Fibroblast of lung (primary cell): Measurements from ENCODE around the gene FLT3. TPM values are rescaled to one million over a fixed set of nuclear protein-coding genes. Genes with fewer than 3 reads are reported as not detected.
"Not testable (repeated sequence)": the region's sequence is repeated elsewhere in the genome, so short reads cannot be mapped to it uniquely, and the experiment has no call there.

ENCODE experiments used
- DNase-seq, 2 donors: peaks; one replicate each; pipeline versions ENCODE4 v3.0.0 to v3.0.0-alpha.2; 2010; ENCODE audit warnings: low read depth in 2 of 2
- H2AFZ ChIP-seq: 2 replicates; pipeline ENCODE4 v1.5.1; 2012; ENCODE audit warnings: low read length, control low read depth, inconsistent platforms
- H3K27ac ChIP-seq: 2 replicates; pipeline ENCODE4 v1.5.1; 2011; ENCODE audit warnings: low read length, control low read depth; ENCODE audit not compliant: insufficient read depth
- H3K27me3 ChIP-seq: 2 replicates; pipeline ENCODE4 v1.5.1; 2011; ENCODE audit warnings: mild to moderate bottlenecking, low read length; ENCODE audit not compliant: control insufficient read depth, insufficient read depth
- H3K36me3 ChIP-seq: 2 replicates; pipeline ENCODE4 v1.5.1; 2011; ENCODE audit warnings: low read length; ENCODE audit not compliant: control insufficient read depth, insufficient read depth
- H3K4me1 ChIP-seq: 2 replicates; pipeline ENCODE4 v1.5.1; 2011; ENCODE audit warnings: low read length; ENCODE audit not compliant: control insufficient read depth, insufficient read depth; ENCODE audit errors: extremely low read depth
- H3K4me2 ChIP-seq: 2 replicates; pipeline ENCODE4 v1.5.1; 2011; ENCODE audit warnings: low read length, control low read depth; ENCODE audit not compliant: insufficient read depth; ENCODE audit errors: extremely low read depth
- H3K4me3 ChIP-seq, 4 experiments: fragments of 200-600 bp in 1 of 4; sonication (generic) in 1 of 4; replicated peaks in 1 of 4; 2 replicates each; pipeline ENCODE4 v1.5.1; 2011 to 2016; ENCODE audit warnings: low read length in 4 of 4, low read depth in 3 of 4, mild to moderate bottlenecking in 3 of 4, control low read depth in 2 of 4, inconsistent platforms in 1 of 4, mixed read lengths in 1 of 4; ENCODE audit not compliant: insufficient read depth in 1 of 4; ENCODE audit errors: control extremely low read depth in 1 of 4
- H3K79me2 ChIP-seq: 2 replicates; pipeline ENCODE4 v1.5.1; 2012; ENCODE audit warnings: mild to moderate bottlenecking, low read length, inconsistent platforms; ENCODE audit not compliant: control insufficient read depth, insufficient read depth
- H3K9ac ChIP-seq: 2 replicates; pipeline ENCODE4 v1.5.1; 2011; ENCODE audit warnings: mild to moderate bottlenecking, low read length, control low read depth; ENCODE audit not compliant: insufficient read depth
- H3K9me3 ChIP-seq: 2 replicates; pipeline ENCODE4 v1.5.1; 2012; ENCODE audit warnings: low read depth, low read length; ENCODE audit not compliant: control insufficient read depth, insufficient read depth
- H4K20me1 ChIP-seq: 2 replicates; pipeline ENCODE4 v1.5.1; 2011; ENCODE audit warnings: low read length; ENCODE audit not compliant: control insufficient read depth, insufficient read depth; ENCODE audit errors: extremely low read depth
- EZH2 ChIP-seq: IDR thresholded peaks from 2 replicates; pipeline ENCODE4 v1.5.1; 2012; ENCODE audit warnings: low read length, control low read depth, mild to moderate bottlenecking; ENCODE audit errors: missing control alignments
- polyA plus RNA-seq, 2 donors: library from polyadenylated mRNA; depleted of rRNA in 1 of 2; stranded (reverse) in 1 of 2; unstranded in 1 of 2; fragments of >200 nt; gene quantifications; 2 replicates each; pipeline ENCODE4 v1.2.1, GENCODE V29; 2011 to 2012; ENCODE audit warnings: missing spikeins in 1 of 2
- total RNA-seq: library from RNA; depleted of rRNA; stranded (reverse); fragments of >200 nt; gene quantifications from 2 replicates; pipeline ENCODE4 v1.2.1, GENCODE V29; 2014
- TF ChIP-seq, protein P1 (sequence below), 2 donors: IDR thresholded peaks in 1 of 2; conservative IDR thresholded peaks in 1 of 2; 1 replicate in 1 of 2; 2 replicates in 1 of 2; pipeline ENCODE4 v1.5.1; 2011 to 2012; ENCODE audit warnings: low read length in 2 of 2, control low read depth in 1 of 2, inconsistent platforms in 1 of 2, low read depth in 1 of 2, mild to moderate bottlenecking in 1 of 2

Gene FLT3
- total and polyA plus RNA-seq, 2 donors (not counting 1 experiment from before 2014, with no cell fraction given), result not detected

- H3K9me3 ChIP-seq, result no peaks in the 10 kb centered on the region
- no peak overlapping the region for H2AFZ ChIP-seq
- DNase-seq, result no peak
- no peaks in the 10 kb centered on the region for H4K20me1 ChIP-seq
- no peaks in the 10 kb centered on the region for H3K36me3 ChIP-seq
- H3K4me1 ChIP-seq, result no peaks in the 10 kb centered on the region
- H3K79me2 ChIP-seq, result no peaks in the 10 kb centered on the region
- H3K4me2 ChIP-seq, result no peak overlapping the region
- H3K27ac ChIP-seq, result no peak overlapping the region
- H3K9ac ChIP-seq, result no peak overlapping the region
- no peaks in the 10 kb centered on the region for H3K27me3 ChIP-seq
- TF ChIP-seq, protein P1, sequence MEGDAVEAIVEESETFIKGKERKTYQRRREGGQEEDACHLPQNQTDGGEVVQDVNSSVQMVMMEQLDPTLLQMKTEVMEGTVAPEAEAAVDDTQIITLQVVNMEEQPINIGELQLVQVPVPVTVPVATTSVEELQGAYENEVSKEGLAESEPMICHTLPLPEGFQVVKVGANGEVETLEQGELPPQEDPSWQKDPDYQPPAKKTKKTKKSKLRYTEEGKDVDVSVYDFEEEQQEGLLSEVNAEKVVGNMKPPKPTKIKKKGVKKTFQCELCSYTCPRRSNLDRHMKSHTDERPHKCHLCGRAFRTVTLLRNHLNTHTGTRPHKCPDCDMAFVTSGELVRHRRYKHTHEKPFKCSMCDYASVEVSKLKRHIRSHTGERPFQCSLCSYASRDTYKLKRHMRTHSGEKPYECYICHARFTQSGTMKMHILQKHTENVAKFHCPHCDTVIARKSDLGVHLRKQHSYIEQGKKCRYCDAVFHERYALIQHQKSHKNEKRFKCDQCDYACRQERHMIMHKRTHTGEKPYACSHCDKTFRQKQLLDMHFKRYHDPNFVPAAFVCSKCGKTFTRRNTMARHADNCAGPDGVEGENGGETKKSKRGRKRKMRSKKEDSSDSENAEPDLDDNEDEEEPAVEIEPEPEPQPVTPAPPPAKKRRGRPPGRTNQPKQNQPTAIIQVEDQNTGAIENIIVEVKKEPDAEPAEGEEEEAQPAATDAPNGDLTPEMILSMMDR (conservative IDR thresholded peaks at IDR 0.05 in 1 of 2, IDR thresholded peaks at IDR 0.05 in 1 of 2; ENCODE audit: low read depth in 1 of 2, low read length in 2 of 2), result no peak
- TF ChIP-seq EZH2, result no peak
- no peak overlapping the region for H3K4me3 ChIP-seq
Measured at GRCh38 chr13:28116736-28117135, 16.4 kb upstream of the FLT3 start.

DNA sequence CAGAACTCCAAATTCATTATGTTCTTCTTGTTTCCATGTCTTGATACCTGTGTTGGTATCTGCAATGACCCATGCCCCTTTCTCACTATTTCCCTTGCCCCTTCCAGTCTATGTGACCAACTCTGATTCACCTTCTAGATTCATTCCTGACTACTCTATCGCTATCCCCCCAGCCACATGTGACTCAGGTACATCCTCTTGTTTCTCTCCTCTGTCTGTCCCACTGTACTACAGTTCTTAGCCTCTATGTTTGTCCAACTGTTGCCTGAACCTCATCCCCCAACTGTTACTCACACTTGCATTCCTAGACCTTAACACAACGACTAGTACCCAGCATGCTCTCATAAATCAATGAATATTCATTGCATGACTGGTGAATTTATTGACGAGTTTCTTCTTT lies 10.0 kb upstream of the FLT3 start:
- no peaks in the 10 kb centered on the region for H3K79me2 ChIP-seq
- no peaks in the 10 kb centered on the region for H4K20me1 ChIP-seq
- DNase-seq, result no peak
- H3K4me1 ChIP-seq, result no peaks in the 10 kb centered on the region
- H3K4me3 ChIP-seq, result no peak overlapping the region
- H3K9me3 ChIP-seq, result no peaks in the 10 kb centered on the region
- no peaks in the 10 kb centered on the region for H3K36me3 ChIP-seq
- H3K27me3 ChIP-seq, result no peaks in the 10 kb centered on the region
- no peak overlapping the region for H2AFZ ChIP-seq
- no peak overlapping the region for H3K4me2 ChIP-seq
- H3K27ac ChIP-seq, result no peak overlapping the region
- TF ChIP-seq, protein P1 (conservative IDR thresholded peaks at IDR 0.05 in 1 of 2, IDR thresholded peaks at IDR 0.05 in 1 of 2; ENCODE audit: low read depth in 1 of 2, low read length in 2 of 2), result no peak
- no peak for TF ChIP-seq EZH2
- H3K9ac ChIP-seq, result no peak overlapping the region

DNA sequence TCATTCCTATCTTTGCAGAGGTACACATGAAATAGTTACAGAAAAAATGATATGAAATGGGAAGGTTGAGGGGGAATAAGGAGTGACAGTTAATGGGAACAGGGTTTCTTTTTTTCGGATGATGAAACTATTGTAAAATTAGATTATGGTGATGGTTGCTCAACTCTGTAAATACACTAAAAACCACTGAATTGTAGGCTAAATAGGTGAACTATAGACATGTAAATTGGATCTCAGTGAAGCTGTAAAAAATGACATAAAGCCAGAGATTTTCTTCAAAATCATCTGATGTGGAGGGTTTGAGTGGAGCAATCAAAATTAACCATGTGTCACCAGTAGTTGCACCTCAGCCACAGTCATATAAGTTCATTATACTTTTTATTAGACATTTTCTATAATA lies 6.6 kb upstream of the FLT3 start:
- Histone ChIP-seq H3K36me3 (no peaks in the 10 kb centered on the region), H3K79me2 (no peaks in the 10 kb centered on the region), H3K27ac (no peak overlapping the region), H3K4me2 (no peak overlapping the region), H3K9ac (no peak overlapping the region), H3K4me1 (no peaks in the 10 kb centered on the region), H3K9me3 (no peaks in the 10 kb centered on the region), H3K27me3 (no peaks in the 10 kb centered on the region), H4K20me1 (no peaks in the 10 kb centered on the region), H2AFZ (no peak overlapping the region), H3K4me3 (no peak overlapping the region)
- TF ChIP-seq, protein P1 (conservative IDR thresholded peaks at IDR 0.05 in 1 of 2, IDR thresholded peaks at IDR 0.05 in 1 of 2; ENCODE audit: low read depth in 1 of 2, low read length in 2 of 2), result no peak
- no peak for TF ChIP-seq EZH2
- no peak for DNase-seq

- peaks cover 30% of the 10 kb centered on the region for H3K27me3 ChIP-seq
Measured at GRCh38 chr13:28101886-28102285, 1.5 kb upstream of the FLT3 start.

More at GRCh38 chr13:28101886-28102285, 1.5 kb upstream of the FLT3 start:
- H3K4me2 ChIP-seq, H3K79me2 ChIP-seq, H3K27ac ChIP-seq, H2AFZ ChIP-seq, DNase-seq, H3K9ac ChIP-seq, H3K9me3 ChIP-seq, H3K4me3 ChIP-seq, H3K36me3 ChIP-seq, H4K20me1 ChIP-seq, H3K4me1 ChIP-seq: not testable (repeated sequence)
